ENCODE results near the gene FST.

The FST gene

DNA sequence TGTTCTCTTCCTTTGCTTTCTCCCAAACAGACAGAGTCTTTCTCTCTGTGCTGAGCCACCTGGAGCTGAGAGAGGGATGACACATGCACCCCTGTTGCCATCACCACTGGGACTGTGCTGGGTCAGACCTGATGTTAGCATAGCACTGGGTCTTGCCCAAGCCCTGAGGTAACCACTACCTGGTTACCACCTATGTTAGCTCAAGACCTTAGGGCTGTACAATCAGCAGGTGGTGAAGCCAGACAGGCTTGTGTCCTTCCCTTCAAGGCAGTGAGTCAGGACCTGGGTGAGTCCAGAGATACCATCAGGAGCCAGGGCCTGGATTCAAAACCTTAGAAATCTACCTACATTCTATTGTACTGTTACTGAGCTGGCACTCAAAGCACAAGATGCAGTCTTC is 32.1 kb downstream of the FST start:
- H2AFZ ChIP-seq (ENCODE audit: low read depth, low read length, severe bottlenecking), result no peak overlapping the region
- H3K9me3 ChIP-seq (ENCODE audit: insufficient read depth, low read length), result peaks cover 7% of the 10 kb centered on the region; the same call in 1 of the 2 replicates
- no peaks in the 10 kb centered on the region for H3F3A ChIP-seq (ENCODE audit: insufficient read depth)
- no peaks in the 10 kb centered on the region for H3K27me3 ChIP-seq (ENCODE audit: low read length)
- H3K4me2 ChIP-seq (ENCODE audit: low read depth, low read length, poor library complexity, severe bottlenecking), result no peak overlapping the region
- no peaks in the 10 kb centered on the region for H3K9me2 ChIP-seq (replicated peaks; ENCODE audit: insufficient read depth, low read length)
- no peaks in the 10 kb centered on the region for H3K79me2 ChIP-seq (ENCODE audit: insufficient read depth, low read length)
- H3K27ac ChIP-seq (ENCODE audit: low read depth, low read length), result no peak overlapping the region
- H4K20me1 ChIP-seq (ENCODE audit: low read depth, low read length), result no peaks in the 10 kb centered on the region
- H3K4me3 ChIP-seq (ENCODE audit: insufficient read depth, low read length, poor library complexity, severe bottlenecking), result no peak overlapping the region
- TF ChIP-seq EZH2phosphoT487 (conservative IDR thresholded peaks at IDR 0.05; ENCODE audit: low read length), result no peak
- TF ChIP-seq, protein P1, sequence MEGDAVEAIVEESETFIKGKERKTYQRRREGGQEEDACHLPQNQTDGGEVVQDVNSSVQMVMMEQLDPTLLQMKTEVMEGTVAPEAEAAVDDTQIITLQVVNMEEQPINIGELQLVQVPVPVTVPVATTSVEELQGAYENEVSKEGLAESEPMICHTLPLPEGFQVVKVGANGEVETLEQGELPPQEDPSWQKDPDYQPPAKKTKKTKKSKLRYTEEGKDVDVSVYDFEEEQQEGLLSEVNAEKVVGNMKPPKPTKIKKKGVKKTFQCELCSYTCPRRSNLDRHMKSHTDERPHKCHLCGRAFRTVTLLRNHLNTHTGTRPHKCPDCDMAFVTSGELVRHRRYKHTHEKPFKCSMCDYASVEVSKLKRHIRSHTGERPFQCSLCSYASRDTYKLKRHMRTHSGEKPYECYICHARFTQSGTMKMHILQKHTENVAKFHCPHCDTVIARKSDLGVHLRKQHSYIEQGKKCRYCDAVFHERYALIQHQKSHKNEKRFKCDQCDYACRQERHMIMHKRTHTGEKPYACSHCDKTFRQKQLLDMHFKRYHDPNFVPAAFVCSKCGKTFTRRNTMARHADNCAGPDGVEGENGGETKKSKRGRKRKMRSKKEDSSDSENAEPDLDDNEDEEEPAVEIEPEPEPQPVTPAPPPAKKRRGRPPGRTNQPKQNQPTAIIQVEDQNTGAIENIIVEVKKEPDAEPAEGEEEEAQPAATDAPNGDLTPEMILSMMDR (IDR thresholded peaks at IDR 0.05; ENCODE audit: insufficient read depth, low read length, poor library complexity, severe bottlenecking), result no peak
- no peaks in the 10 kb centered on the region for H3K36me3 ChIP-seq (ENCODE audit: low read length)
- H3K9ac ChIP-seq (ENCODE audit: low read length), result no peak overlapping the region

DNA sequence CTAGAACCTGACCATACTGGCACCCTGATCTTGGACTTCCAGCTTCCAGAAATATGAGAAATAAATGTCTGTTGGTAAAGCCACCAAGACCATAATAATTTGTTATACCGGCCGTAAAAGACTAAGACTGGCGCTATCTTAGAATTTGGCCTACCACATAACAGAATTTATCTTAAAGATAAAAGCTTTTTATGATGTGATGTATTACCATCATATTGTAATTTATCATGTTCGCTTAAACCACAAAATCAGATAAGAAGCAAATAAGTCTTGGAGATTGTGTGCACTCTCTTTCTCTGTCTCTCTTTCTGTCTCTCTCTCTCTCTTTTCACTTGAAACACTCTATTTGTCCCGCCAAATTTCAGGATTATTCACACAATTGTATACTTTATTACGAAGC is 35.6 kb downstream of the FST start:
- no peaks in the 10 kb centered on the region for H3K79me2 ChIP-seq (ENCODE audit: insufficient read depth, low read length)
- no peaks in the 10 kb centered on the region for H4K20me1 ChIP-seq (ENCODE audit: low read depth, low read length)
- no peak overlapping the region for H3K9ac ChIP-seq (ENCODE audit: low read length)
- no peaks in the 10 kb centered on the region for H3K9me3 ChIP-seq (ENCODE audit: insufficient read depth, low read length)
- no peak overlapping the region for H3K4me2 ChIP-seq (ENCODE audit: low read depth, low read length, poor library complexity, severe bottlenecking)
- H3K27ac ChIP-seq (ENCODE audit: low read depth, low read length), result no peak overlapping the region
- TF ChIP-seq, protein P1 (IDR thresholded peaks at IDR 0.05; ENCODE audit: insufficient read depth, low read length, poor library complexity, severe bottlenecking), result no peak
- TF ChIP-seq EZH2phosphoT487 (conservative IDR thresholded peaks at IDR 0.05; ENCODE audit: low read length), result no peak
- no peak overlapping the region for H3K4me3 ChIP-seq (ENCODE audit: insufficient read depth, low read length, poor library complexity, severe bottlenecking)
- H3K27me3 ChIP-seq (ENCODE audit: low read length), result no peaks in the 10 kb centered on the region
- H3K36me3 ChIP-seq (ENCODE audit: low read length), result no peaks in the 10 kb centered on the region
- no peaks in the 10 kb centered on the region for H3K9me2 ChIP-seq (replicated peaks; ENCODE audit: insufficient read depth, low read length)
- H3F3A ChIP-seq (ENCODE audit: insufficient read depth), result no peaks in the 10 kb centered on the region
- no peak overlapping the region for H2AFZ ChIP-seq (ENCODE audit: low read depth, low read length, severe bottlenecking)

DNA sequence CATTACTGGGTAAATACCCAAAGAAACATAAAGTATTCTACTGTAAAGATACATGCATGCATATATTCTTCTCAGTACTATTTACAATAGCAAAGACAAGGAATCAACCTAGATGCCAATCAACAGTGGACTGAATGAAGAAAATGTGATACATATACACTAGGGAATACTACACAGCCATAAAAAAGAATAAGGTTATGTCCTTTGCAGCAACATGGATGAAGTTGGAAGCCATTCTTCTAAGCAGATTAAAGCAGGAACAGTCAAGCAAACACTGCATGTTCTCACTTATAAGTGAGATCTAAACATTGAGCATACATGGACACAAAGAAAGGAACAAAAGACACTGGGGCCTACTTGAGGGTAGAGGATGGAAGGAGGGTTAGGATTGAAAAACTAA is 40.4 kb downstream of the FST start:
- Histone ChIP-seq H3K27me3 (ENCODE audit: low read length) (no peaks in the 10 kb centered on the region), H3K9me2 (replicated peaks; ENCODE audit: insufficient read depth, low read length) (no peaks in the 10 kb centered on the region), H2AFZ (ENCODE audit: low read depth, low read length, severe bottlenecking) (no peak overlapping the region), H3K4me3 (ENCODE audit: insufficient read depth, low read length, poor library complexity, severe bottlenecking) (no peak overlapping the region), H3K4me2 (ENCODE audit: low read depth, low read length, poor library complexity, severe bottlenecking) (no peak overlapping the region), H3K27ac (ENCODE audit: low read depth, low read length) (no peak overlapping the region), H3K36me3 (ENCODE audit: low read length) (no peaks in the 10 kb centered on the region), H3K79me2 (ENCODE audit: insufficient read depth, low read length) (no peaks in the 10 kb centered on the region), H3K9me3 (ENCODE audit: insufficient read depth, low read length) (no peaks in the 10 kb centered on the region), H3F3A (ENCODE audit: insufficient read depth) (no peaks in the 10 kb centered on the region), H3K9ac (ENCODE audit: low read length) (no peak overlapping the region), H4K20me1 (ENCODE audit: low read depth, low read length) (no peaks in the 10 kb centered on the region)
- TF ChIP-seq, protein P1 (IDR thresholded peaks at IDR 0.05; ENCODE audit: insufficient read depth, low read length, poor library complexity, severe bottlenecking), result no peak
- TF ChIP-seq EZH2phosphoT487 (conservative IDR thresholded peaks at IDR 0.05; ENCODE audit: low read length), result no peak
